Measurements from ENCODE around the gene CYBA. TPM values are rescaled to one million over a fixed set of nuclear protein-coding genes. Genes with fewer than 3 reads are reported as not detected.

Gene CYBA
- polyA plus RNA-seq, 3 donors: 1,168 to 2,376 (median 2,092) TPM

- no peak overlapping the region for H3K4me2 ChIP-seq (replicated peaks; ENCODE audit: extremely low read depth, low read length, poor library complexity, severe bottlenecking)
- Mint-ChIP-seq H3K27ac (peak overlapping the region in 3 of 7 donors; percentile 15 to 78 (median 17)), H3K4me3 (no peak overlapping the region), H3K9me3 (no peaks in the 10 kb centered on the region), H3K36me3 (peaks cover 42 to 46% of the 10 kb centered on the region in 2 donors), H3K27me3 (ENCODE audit: low read depth in 3 of 3) (peaks cover 0 to 3% (median 3%) of the 10 kb centered on the region in 3 donors), H3K4me1 (peaks cover 46% of the 10 kb centered on the region)
- no peak overlapping the region for H3K9ac ChIP-seq (ENCODE audit: insufficient read depth, low read length, poor library complexity, severe bottlenecking)
- H2AFZ ChIP-seq (ENCODE audit: insufficient read depth, low read depth, low read length, poor library complexity, severe bottlenecking): no peak overlapping the region
- intact Hi-C loops (cut with micrococcal nuclease): no loop called here
- DNase-seq: no peak
- peak overlapping the region in 1 of 2 donors; percentile 41 for H3K27ac ChIP-seq (ENCODE audit: low read depth in 1 of 2, low read length in 2 of 2)
- peaks cover 43 to 47% of the 10 kb centered on the region in 2 donors for H3K36me3 ChIP-seq (replicated peaks in 1 of 2; ENCODE audit: control insufficient read depth in 1 of 2, insufficient read depth in 2 of 2, low read length in 2 of 2)
- peaks cover 47% of the 10 kb centered on the region for H4K20me1 ChIP-seq (ENCODE audit: insufficient read depth, low read length)
- 91% methylated on average over 34 of the region's 37 CpGs for WGBS (ENCODE audit: insufficient coverage)
- H3K9me3 ChIP-seq (replicated peaks in 1 of 2; ENCODE audit: control insufficient read depth in 1 of 2, insufficient read depth in 1 of 2, low read length in 2 of 2): no peaks in the 10 kb centered on the region
- no peak for TF ChIP-seq CTCF (IDR thresholded peaks at IDR 0.05)
- H3K27me3 ChIP-seq (ENCODE audit: control insufficient read depth in 2 of 2, insufficient read depth in 2 of 2, low read length in 2 of 2): no peaks in the 10 kb centered on the region
- peaks cover 21% of the 10 kb centered on the region for H3K79me2 ChIP-seq (ENCODE audit: insufficient read depth, low read length)
- H3K4me3 ChIP-seq (replicated peaks in 1 of 3; ENCODE audit: low read depth in 2 of 3, low read length in 3 of 3): no peak overlapping the region
- peaks cover 38 to 43% of the 10 kb centered on the region in 2 donors for H3K4me1 ChIP-seq (ENCODE audit: control insufficient read depth in 1 of 2, insufficient read depth in 2 of 2, low read length in 2 of 2)
These were observed 43.6 kb upstream of the CYBA start for GRCh38 chr16:88694221-88695087.

GRCh38 chr16:88693420-88694177, 42.7 kb upstream of the CYBA start:
- Histone ChIP-seq H3K79me2 (ENCODE audit: insufficient read depth, low read length) (peaks cover 13% of the 10 kb centered on the region), H3K27me3 (ENCODE audit: control insufficient read depth in 2 of 2, insufficient read depth in 2 of 2, low read length in 2 of 2) (no peaks in the 10 kb centered on the region), H3K4me2 (replicated peaks; ENCODE audit: extremely low read depth, low read length, poor library complexity, severe bottlenecking) (no peak overlapping the region), H3K36me3 (replicated peaks in 1 of 2; ENCODE audit: control insufficient read depth in 1 of 2, insufficient read depth in 2 of 2, low read length in 2 of 2) (peaks cover 34 to 39% of the 10 kb centered on the region in 2 donors), H3K9me3 (replicated peaks in 1 of 2; ENCODE audit: control insufficient read depth in 1 of 2, insufficient read depth in 1 of 2, low read length in 2 of 2) (no peaks in the 10 kb centered on the region), H3K4me1 (ENCODE audit: control insufficient read depth in 1 of 2, insufficient read depth in 2 of 2, low read length in 2 of 2) (peaks cover 32 to 38% of the 10 kb centered on the region in 2 donors), H3K4me3 (replicated peaks in 1 of 3; ENCODE audit: low read depth in 2 of 3, low read length in 3 of 3) (no peak overlapping the region), H4K20me1 (ENCODE audit: insufficient read depth, low read length) (peaks cover 38% of the 10 kb centered on the region), H3K27ac (ENCODE audit: low read depth in 1 of 2, low read length in 2 of 2) (no peak overlapping the region), H2AFZ (ENCODE audit: insufficient read depth, low read depth, low read length, poor library complexity, severe bottlenecking) (no peak overlapping the region), H3K9ac (ENCODE audit: insufficient read depth, low read length, poor library complexity, severe bottlenecking) (no peak overlapping the region)
- Mint-ChIP-seq H3K27ac (peak overlapping the region in 1 of 7 donors; percentile 65), H3K27me3 (ENCODE audit: low read depth in 3 of 3) (peaks cover 3 to 7% (median 6%) of the 10 kb centered on the region in 3 donors), H3K9me3 (no peaks in the 10 kb centered on the region), H3K4me1 (peaks cover 46% of the 10 kb centered on the region), H3K36me3 (peaks cover 39 to 41% of the 10 kb centered on the region in 2 donors), H3K4me3 (no peak overlapping the region)
- TF ChIP-seq CTCF (IDR thresholded peaks at IDR 0.05): no peak
- no peak for DNase-seq
- WGBS (ENCODE audit: insufficient coverage): 95% methylated on average over 34 of the region's 39 CpGs
- intact Hi-C loops (cut with micrococcal nuclease): no loop called here

Measured in CD14-positive monocyte (primary cell).